Mesodermal cell (in vitro differentiated cells): ENCODE measurements around the gene ASB5.

Experiments
- H3K27ac ChIP-seq: 2 replicates; pipeline ENCODE4 v1.7.0; 2013; ENCODE audit warnings: mild to moderate bottlenecking, low read depth, low read length, moderate library complexity; ENCODE audit not compliant: severe bottlenecking
- H3K36me3 ChIP-seq: 2 replicates; pipeline ENCODE4 v1.7.1; 2013; ENCODE audit warnings: mild to moderate bottlenecking, low read length, moderate library complexity; ENCODE audit not compliant: control insufficient read depth, insufficient read depth
- H3K4me1 ChIP-seq: one replicate; pipeline ENCODE4 v1.7.1; 2013; ENCODE audit warnings: mild to moderate bottlenecking, low read length; ENCODE audit not compliant: insufficient read depth, control insufficient read depth, poor library complexity, severe bottlenecking
- H3K4me3 ChIP-seq: 2 replicates; pipeline ENCODE4 v1.7.0; 2013; ENCODE audit warnings: low read length, control low read depth, mild to moderate bottlenecking; ENCODE audit not compliant: insufficient read depth, poor library complexity, severe bottlenecking; ENCODE audit errors: extremely low read depth
- H3K9me3 ChIP-seq: 2 replicates; pipeline ENCODE4 v1.7.1; 2013; ENCODE audit warnings: mild to moderate bottlenecking, low read length, moderate library complexity; ENCODE audit not compliant: control insufficient read depth
- WGBS, 2 experiments: methylation state at CpG; one replicate each; pipeline ENCODE4 v1.1.5; 2013; ENCODE audit warnings: missing lambda C conversion rate in 2 of 2; ENCODE audit not compliant: insufficient coverage in 2 of 2; 5-methylcytosine and 5-hydroxymethylcytosine counted together

Gene ASB5

DNA sequence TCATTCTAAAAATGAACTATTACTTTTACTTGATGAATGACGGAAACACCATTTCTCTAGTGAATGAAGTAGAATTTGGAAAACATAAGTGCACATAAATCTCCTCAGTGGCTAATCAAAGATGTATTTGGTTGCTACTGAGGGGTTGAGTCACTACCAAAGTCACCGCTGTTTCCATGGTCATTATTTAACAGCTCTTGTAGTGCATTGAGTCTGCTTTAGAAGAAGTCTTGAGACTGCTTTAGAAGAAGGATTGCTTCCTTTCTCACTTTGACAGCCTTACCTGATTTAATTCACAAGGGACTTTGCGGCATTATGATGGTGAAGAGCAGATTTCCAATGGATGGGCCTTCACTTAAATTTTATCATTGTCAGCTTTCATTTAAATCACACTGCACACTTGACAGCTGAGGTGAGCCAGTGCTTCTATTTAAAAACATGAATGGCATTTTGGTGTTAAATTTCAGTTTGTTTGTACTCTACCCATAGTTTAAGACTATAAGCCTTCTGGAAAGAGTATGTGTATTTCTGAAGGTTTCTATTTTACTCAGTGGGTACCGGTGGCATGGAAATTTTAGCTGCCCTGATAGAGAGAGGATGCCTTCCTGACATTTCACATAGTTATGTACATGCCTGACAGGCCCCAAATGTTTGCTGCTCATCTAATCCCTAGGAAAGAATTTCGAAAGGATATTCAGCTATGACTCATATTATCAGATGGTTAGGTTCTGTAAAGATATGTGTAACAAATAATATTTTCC lies 9.5 kb downstream of the ASB5 start:
- Histone ChIP-seq H3K4me3 (no peak overlapping the region), H3K9me3 (no peaks in the 10 kb centered on the region), H3K27ac (no peak overlapping the region), H3K4me1 (peaks cover 24% of the 10 kb centered on the region), H3K36me3 (no peaks in the 10 kb centered on the region)
- WGBS, 2 experiments, result 94% methylated on average over 2 of the region's 5 CpGs; no CpG with 5 or more reads in 1 of the 2 experiments

DNA sequence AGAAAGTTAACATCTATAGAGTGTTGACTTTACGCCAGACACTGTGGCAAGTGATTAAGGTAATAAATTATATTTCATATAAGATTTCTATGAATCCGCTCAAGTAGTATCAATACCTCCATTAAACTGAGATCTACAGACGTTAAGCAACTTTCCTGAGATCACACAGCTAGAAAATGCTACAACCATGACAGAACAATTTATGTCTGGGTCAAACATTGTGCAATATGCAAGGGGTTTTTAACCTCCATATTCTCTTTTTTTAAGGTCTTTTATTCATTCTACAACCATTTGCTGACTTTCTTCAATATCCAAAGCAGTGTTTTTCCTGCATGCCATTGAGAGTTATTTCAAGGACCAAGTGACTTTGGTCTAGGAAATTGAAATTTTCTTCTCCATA lies 10.9 kb downstream of the ASB5 start:
- Histone ChIP-seq H3K36me3 (no peaks in the 10 kb centered on the region), H3K4me1 (peaks cover 24% of the 10 kb centered on the region), H3K9me3 (no peaks in the 10 kb centered on the region), H3K4me3 (no peak overlapping the region), H3K27ac (no peak overlapping the region)
- WGBS, 2 experiments, result no CpG with 5 or more reads among the region's 3 CpGs

DNA sequence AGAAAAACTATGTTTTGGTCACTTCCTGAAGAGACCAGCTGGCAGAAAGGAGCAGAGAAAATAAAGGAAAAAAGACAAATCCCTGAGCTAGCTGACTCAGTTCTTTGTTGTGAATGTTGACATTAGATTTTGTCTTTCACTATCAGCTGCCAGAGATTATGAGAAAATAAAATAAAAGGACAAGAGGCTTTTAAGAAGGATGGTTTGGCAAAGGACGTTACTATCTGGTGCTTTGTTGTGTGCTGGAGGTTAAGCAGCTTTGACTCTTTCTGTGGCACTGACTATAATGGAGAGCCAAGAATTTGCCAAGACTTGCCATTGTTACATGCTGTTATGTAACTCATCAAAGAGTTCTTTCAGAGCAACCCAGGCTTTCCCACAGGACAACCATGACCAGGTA lies 12.1 kb downstream of the ASB5 start:
- H3K27ac ChIP-seq, result no peak overlapping the region
- no peak overlapping the region for H3K4me3 ChIP-seq
- H3K36me3 ChIP-seq, result no peaks in the 10 kb centered on the region
- WGBS, 2 experiments, result 40 to 83% methylated on average over 1 of the region's 1 CpG
- no peaks in the 10 kb centered on the region for H3K9me3 ChIP-seq
- peaks cover 24% of the 10 kb centered on the region for H3K4me1 ChIP-seq

DNA sequence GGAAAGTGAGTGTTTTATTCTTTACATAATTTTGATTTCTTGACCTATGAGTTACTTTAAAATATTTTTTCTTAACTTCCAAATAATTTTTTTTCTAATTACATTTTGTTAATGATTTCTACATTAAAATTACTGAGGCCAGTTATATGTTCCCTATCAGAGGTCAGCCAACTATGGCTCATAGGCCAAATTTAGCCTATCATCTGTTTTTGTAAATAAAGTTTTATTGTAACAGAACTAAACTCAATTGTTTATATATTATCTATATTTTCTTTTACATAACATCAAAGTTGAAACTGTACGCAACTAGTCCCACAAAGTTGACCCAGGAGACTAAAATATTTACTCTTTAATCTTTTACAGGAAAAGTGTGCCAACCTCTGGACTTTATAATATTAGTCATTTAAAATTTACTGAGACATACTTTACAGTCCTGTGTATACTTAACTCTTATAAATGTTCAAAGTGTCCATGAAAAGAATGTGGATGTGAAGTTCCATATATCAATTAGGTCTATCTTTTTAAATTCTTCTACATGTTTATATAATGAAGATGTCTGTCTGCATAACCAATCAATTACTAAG lies 26.2 kb downstream of the ASB5 start:
- Histone ChIP-seq H3K4me1 (no peaks in the 10 kb centered on the region), H3K27ac (no peak overlapping the region)

DNA sequence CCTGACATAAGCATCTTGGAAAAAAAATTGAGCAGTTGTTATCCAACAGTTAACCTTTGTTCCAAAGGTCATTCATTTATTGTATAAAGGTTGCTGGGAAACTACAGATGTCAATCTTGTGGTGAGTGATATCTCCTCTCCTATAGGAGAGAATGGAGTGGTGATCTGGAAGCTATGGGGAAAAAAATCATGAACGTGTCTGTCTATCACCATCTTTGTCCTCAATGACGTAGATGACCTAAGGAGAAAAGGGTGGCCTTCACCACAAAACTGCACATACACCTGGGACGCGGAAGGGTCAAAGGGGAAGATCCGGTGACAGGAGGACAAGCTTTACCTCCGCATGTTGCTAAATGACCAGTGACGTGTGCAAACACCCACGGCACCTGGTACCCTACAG lies 27.3 kb downstream of the ASB5 start:
- no peaks in the 10 kb centered on the region for H3K4me1 ChIP-seq

More for the DNA sequence above, 26.2 kb downstream of the ASB5 start:
- Histone ChIP-seq H3K36me3 (no peaks in the 10 kb centered on the region), H3K4me3 (no peak overlapping the region), H3K9me3 (no peaks in the 10 kb centered on the region)
- no CpG with 5 or more reads among the region's 1 CpG for WGBS, 2 experiments

DNA sequence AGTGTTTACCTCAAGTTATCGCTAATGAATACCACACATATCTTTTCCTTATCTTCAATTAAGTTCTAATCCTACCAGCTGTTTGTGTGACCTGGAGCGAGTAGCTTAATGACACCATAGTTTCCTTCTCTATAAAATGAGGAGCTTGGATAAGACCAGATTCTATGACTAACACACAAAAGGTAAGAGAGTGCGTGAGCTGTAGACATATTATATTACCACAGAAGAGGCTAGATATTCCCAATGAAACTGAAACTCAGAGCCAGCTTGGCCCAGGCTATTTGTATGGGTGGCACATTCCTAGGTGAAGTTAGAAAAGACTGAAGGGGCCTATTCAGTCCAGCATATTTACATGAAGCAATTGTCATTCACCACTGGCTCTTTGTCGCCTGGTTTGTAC lies 30.2 kb downstream of the ASB5 start:
- Histone ChIP-seq H3K27ac (no peak overlapping the region), H3K9me3 (no peaks in the 10 kb centered on the region), H3K4me1 (no peaks in the 10 kb centered on the region), H3K4me3 (no peak overlapping the region), H3K36me3 (no peaks in the 10 kb centered on the region)
- 0% methylated on average over 1 of the region's 4 CpGs for WGBS, 2 experiments

More for the DNA sequence above, 27.3 kb downstream of the ASB5 start:
- H3K27ac ChIP-seq, result no peak overlapping the region
- H3K9me3 ChIP-seq, result no peaks in the 10 kb centered on the region
- 92 to 95% methylated on average over 7 to 8 of the region's 8 CpGs for WGBS, 2 experiments
- no peak overlapping the region for H3K4me3 ChIP-seq
- H3K36me3 ChIP-seq, result no peaks in the 10 kb centered on the region

DNA sequence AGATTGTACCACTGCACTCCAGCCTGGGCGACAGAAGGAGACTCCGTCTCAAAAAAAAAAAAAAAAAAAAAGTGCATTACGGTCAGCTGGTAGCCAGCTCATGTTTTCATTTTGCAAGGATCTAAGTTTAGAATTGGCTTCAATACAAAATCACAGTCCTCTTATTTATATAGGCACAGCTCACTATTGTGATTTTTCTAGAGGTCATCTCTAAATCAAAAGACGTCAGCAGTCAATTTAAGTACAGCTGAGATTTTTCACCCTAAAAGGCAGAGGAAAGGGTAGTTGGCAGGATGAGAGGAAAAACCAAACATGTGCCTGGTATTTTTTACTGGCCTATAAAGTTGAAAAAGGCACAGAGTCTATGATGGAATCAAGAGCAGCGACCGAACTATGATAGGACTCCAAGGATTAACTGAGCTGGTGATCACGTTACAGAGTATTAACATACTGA lies 30.8 kb downstream of the ASB5 start:
- H3K27ac ChIP-seq, result no peak overlapping the region
- no peak overlapping the region for H3K4me3 ChIP-seq
- no peaks in the 10 kb centered on the region for H3K4me1 ChIP-seq
- H3K36me3 ChIP-seq, result no peaks in the 10 kb centered on the region
- WGBS, 2 experiments, result 89 to 97% methylated on average over 3 to 5 of the region's 7 CpGs
- no peaks in the 10 kb centered on the region for H3K9me3 ChIP-seq

DNA sequence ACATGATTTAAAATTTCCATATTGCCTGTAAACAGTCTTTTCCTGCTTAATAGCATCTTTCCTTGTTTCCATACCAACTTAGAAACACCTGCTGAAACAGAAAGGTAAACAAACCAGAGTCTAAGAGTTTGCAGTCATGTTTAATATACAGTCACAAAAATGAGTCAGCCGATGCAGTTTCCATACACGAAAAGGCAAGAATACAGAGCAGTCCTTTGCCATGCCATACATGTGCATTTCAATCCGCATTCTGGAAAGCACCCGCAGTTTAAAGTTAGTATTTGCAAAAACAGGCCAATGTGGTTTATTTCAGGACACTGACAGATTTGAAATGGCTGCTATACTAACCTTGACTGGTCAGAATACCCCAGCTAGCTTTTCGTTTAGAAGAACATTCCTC lies 32.1 kb downstream of the ASB5 start:
- no peak overlapping the region for H3K4me3 ChIP-seq
- WGBS, 2 experiments, result 92 to 100% methylated on average over 4 to 5 of the region's 5 CpGs
- H3K36me3 ChIP-seq, result no peaks in the 10 kb centered on the region
- H3K9me3 ChIP-seq, result no peaks in the 10 kb centered on the region
- no peaks in the 10 kb centered on the region for H3K4me1 ChIP-seq
- no peak overlapping the region for H3K27ac ChIP-seq

DNA sequence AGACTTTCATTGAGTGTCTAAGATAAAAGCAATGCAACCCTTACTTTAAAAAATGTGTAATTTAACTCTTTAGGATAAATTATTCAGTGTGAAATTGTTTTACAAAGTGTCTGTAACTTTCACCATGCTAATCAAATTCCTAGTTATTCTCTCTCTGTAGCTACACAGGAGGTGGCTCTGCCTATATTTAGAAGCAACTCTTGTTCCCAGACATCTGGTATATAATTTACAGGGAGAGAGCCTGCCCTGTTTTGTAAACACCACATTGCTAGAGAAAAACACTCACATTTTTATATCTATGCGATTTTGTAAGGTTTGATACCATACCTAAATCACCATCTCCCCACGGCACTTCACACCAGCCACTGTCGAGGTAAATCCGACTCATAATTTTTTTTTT lies 38.2 kb downstream of the ASB5 start:
- H3K4me3 ChIP-seq, result no peak overlapping the region
- H3K4me1 ChIP-seq, result no peaks in the 10 kb centered on the region
- no peak overlapping the region for H3K27ac ChIP-seq
- no peaks in the 10 kb centered on the region for H3K36me3 ChIP-seq
- no peaks in the 10 kb centered on the region for H3K9me3 ChIP-seq
- 79 to 93% methylated on average over 3 of the region's 4 CpGs for WGBS, 2 experiments

DNA sequence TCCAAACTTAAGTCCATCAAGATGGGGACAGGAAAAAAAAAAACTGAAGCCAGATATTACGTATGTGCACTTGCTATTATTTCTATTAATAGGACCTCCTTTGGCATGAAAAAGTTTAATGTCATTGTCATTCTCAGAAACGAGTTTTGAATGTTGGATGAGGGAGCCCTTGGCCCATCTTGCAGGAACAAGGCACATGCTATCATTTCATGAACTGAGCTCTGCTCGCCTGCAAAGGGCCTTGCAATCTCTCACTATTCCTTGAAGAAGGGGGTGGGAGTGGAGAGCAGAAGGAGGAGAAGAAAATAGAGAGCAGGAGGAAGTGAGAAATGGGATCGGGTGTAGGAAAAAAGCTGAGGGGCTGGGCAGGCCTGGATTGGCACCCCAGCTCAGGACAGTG lies 39.4 kb downstream of the ASB5 start:
- H3K27ac ChIP-seq, result no peak overlapping the region
- H3K9me3 ChIP-seq, result no peaks in the 10 kb centered on the region
- no peaks in the 10 kb centered on the region for H3K4me1 ChIP-seq
- WGBS, 2 experiments, result 88 to 100% methylated on average over 1 to 3 of the region's 4 CpGs
- no peak overlapping the region for H3K4me3 ChIP-seq
- H3K36me3 ChIP-seq, result no peaks in the 10 kb centered on the region

DNA sequence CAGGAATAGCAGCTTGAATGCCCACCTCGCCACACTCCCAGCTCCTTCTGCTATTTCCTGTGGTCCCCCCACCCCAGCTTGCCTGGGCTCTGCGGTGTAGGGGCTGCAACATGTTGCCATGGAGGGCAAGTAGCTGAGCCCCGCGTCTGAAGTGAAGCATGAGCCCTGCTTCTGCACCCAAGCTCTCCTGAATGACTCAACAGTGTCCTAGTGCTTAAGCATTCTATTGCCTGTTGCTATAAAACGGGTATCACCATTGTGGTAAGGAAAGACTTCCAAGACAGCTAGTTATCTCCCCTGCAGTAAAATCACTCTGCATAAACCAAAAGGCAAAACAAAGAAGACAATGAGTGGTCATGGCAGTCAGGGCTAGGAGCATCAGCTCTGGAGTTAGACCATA lies 42.3 kb downstream of the ASB5 start:
- WGBS, 2 experiments, result 73 to 77% methylated on average over 5 of the region's 5 CpGs
- Histone ChIP-seq H3K27ac (no peak overlapping the region), H3K9me3 (no peaks in the 10 kb centered on the region), H3K4me1 (no peaks in the 10 kb centered on the region), H3K4me3 (no peak overlapping the region), H3K36me3 (no peaks in the 10 kb centered on the region)
